Cardiac muscle cell (in vitro differentiated cells and primary cell): ENCODE results near the gene XXYLT1. TPM values are rescaled to one million over a fixed set of nuclear protein-coding genes. Genes with fewer than 3 reads are reported as not detected.

Experiments used
- DNase-seq, 2 donors: peaks; one replicate each; pipeline versions ENCODE4 v3.0.0 to v3.0.0-alpha.2; 2010 to 2017; ENCODE audit warnings: low read depth in 1 of 2, low spot score in 1 of 2
- H3K27ac ChIP-seq: fragments of 200-600 bp; sonication (generic); 2 replicates; pipeline ENCODE4 v1.5.1; 2016
- H3K27me3 ChIP-seq: fragments of 200-600 bp; sonication (generic); 2 replicates; pipeline ENCODE4 v1.6.0; 2016; ENCODE audit warnings: control low read depth
- H3K36me3 ChIP-seq: fragments of 200-600 bp; sonication (generic); 2 replicates; pipeline ENCODE4 v1.5.1; 2016; ENCODE audit warnings: control low read depth
- H3K4me1 ChIP-seq: fragments of 200-600 bp; sonication (generic); 2 replicates; pipeline ENCODE4 v1.8.1; 2017; ENCODE audit warnings: low read depth, mild to moderate bottlenecking, mixed run types
- H3K4me3 ChIP-seq: fragments of 200-600 bp; sonication (generic); 2 replicates; pipeline ENCODE4 v1.5.1; 2016; ENCODE audit warnings: mild to moderate bottlenecking
- H3K9me3 ChIP-seq: fragments of 200-600 bp; sonication (generic); 2 replicates; pipeline ENCODE4 v1.5.1; 2017; ENCODE audit warnings: low read depth, mild to moderate bottlenecking, control low read depth
- CTCF ChIP-seq: IDR thresholded peaks from 2 replicates; pipeline ENCODE4 v1.5.1; 2012; ENCODE audit warnings: low read depth, mild to moderate bottlenecking, low read length
- polyA plus RNA-seq: library from polyadenylated mRNA; unstranded; fragments of >200 nt; fragmentation: Nextera tagmentation; extraction: Ambion mirVana; gene quantifications from 2 replicates; pipeline ENCODE4 v1.2.1, GENCODE V29; 2016
- total RNA-seq: library from RNA; depleted of rRNA; stranded (reverse); fragments of >200 nt; gene quantifications from 2 replicates; pipeline ENCODE4 v1.2.3, GENCODE V29; 2016

The XXYLT1 gene
- total and polyA plus RNA-seq, 2 experiments from 2014 or later: 52.5 to 62.2 TPM

GRCh38 chr3:195129072-195129643, 141.8 kb downstream of the XXYLT1 start:
- H3K4me1 ChIP-seq: peaks cover 25% of the 10 kb centered on the region
- no peak overlapping the region for H3K4me3 ChIP-seq
- H3K9me3 ChIP-seq: no peaks in the 10 kb centered on the region
- H3K36me3 ChIP-seq: no peaks in the 10 kb centered on the region
- H3K27me3 ChIP-seq: no peaks in the 10 kb centered on the region
- H3K27ac ChIP-seq: no peak overlapping the region
- DNase-seq: no peak
- no peak for TF ChIP-seq CTCF

DNA sequence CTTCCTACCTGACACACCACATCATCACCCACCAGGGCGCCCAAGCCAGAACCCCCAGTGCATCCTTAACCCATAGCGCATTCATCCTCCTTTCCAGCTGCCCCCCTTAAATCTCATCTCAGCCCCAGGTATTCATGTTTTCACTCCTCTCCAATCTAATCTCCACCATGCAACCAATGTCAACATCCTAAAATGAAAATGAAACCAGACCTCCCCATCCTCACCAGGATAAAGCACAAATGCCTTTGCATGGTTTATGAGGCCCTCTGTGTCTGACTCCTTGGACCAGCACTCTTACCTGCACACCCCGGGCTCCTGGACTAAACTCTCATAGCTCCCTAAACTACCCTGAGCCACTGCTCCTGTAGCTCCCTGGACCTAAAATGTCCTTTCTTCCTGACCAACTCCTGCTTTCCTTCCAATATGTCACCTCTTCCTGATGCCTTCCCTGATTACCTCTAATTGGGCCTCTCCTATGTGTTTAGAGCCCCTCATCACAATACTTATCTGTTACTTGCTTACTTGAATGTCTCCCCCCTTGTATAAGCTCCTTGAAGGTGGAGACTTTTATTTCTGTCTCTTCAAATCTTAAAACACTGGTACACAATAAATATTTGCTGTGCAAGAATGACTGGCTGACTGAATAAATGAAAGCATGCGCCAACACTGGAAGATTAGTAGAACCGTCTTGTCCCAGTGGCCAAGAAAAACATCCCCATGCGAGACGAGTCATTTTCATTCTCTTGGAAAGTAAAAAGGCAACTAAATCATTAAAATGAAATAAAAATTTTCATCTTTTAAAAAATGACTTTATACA, 142.5 kb downstream of the XXYLT1 start:
- no peak overlapping the region for H3K27ac ChIP-seq
- no peaks in the 10 kb centered on the region for H3K27me3 ChIP-seq
- H3K4me3 ChIP-seq: no peak overlapping the region
- H3K9me3 ChIP-seq: no peaks in the 10 kb centered on the region
- DNase-seq: no peak
- H3K36me3 ChIP-seq: no peaks in the 10 kb centered on the region
- H3K4me1 ChIP-seq: peaks cover 25% of the 10 kb centered on the region
- TF ChIP-seq CTCF: no peak

- no peak for TF ChIP-seq CTCF
- no peak overlapping the region for H3K27ac ChIP-seq
Measured at GRCh38 chr3:195126056-195126605, 144.8 kb downstream of the XXYLT1 start.

GRCh38 chr3:195125646-195126045, 145.3 kb downstream of the XXYLT1 start:
- Histone ChIP-seq H3K9me3 (no peaks in the 10 kb centered on the region), H3K36me3 (no peaks in the 10 kb centered on the region), H3K27ac (no peak overlapping the region), H3K4me3 (no peak overlapping the region), H3K27me3 (no peaks in the 10 kb centered on the region), H3K4me1 (peaks cover 12% of the 10 kb centered on the region)
- TF ChIP-seq CTCF: no peak
- no peak for DNase-seq

More at GRCh38 chr3:195126056-195126605, 144.8 kb downstream of the XXYLT1 start:
- no peak overlapping the region for H3K4me3 ChIP-seq
- H3K36me3 ChIP-seq: no peaks in the 10 kb centered on the region
- H3K27me3 ChIP-seq: no peaks in the 10 kb centered on the region
- H3K9me3 ChIP-seq: no peaks in the 10 kb centered on the region
- peaks cover 17% of the 10 kb centered on the region for H3K4me1 ChIP-seq
- DNase-seq: no peak

DNA sequence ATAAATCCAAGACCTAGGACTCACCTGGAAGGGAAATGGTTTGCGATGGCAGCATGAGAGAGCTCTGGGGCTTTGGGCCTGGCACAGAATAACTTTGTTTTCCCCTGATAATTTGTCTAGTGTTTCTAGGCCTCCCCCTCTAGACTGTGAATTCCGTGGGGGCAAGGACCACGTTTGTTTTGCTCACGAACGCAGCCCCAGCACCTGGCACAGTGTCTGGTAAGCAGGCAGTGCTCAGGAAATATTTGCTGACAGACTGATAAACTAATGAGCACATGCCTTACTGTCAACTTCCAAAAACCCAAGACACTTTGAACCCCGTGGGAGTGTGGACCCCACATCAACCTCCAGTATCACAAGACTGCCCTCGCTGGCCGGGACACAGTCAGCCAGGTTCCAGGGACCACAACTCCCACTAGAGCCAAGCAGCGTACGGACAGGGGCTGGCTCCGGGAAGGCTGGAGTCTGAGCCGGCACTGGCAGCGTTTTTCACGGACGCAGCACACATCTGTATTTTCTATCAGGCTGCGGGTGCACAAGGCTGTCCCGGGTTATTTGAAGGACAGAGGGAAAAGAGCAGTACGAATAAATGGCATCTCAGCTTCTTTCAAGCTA, 146.5 kb downstream of the XXYLT1 start:
- peak overlapping the region; percentile 6 for H3K27ac ChIP-seq
- peaks cover 9% of the 10 kb centered on the region for H3K4me1 ChIP-seq

More for the DNA sequence above, 146.5 kb downstream of the XXYLT1 start:
- no peaks in the 10 kb centered on the region for H3K27me3 ChIP-seq
- DNase-seq: peak in 1 of 2 donors; percentile 30
- no peak for TF ChIP-seq CTCF
- H3K4me3 ChIP-seq: no peak overlapping the region
- H3K36me3 ChIP-seq: no peaks in the 10 kb centered on the region
- no peaks in the 10 kb centered on the region for H3K9me3 ChIP-seq
